ENCODE results near the gene PEAR1. TPM values are rescaled to one million over a fixed set of nuclear protein-coding genes. Genes with fewer than 3 reads are reported as not detected.

The PEAR1 gene
- total RNA-seq, 4 donors from 2014 or later = 4.3 to 11.2 (median 6.0) TPM

GRCh38 chr1:156910309-156910782 lies 16.8 kb downstream of the PEAR1 start:
- peaks cover 0 to 11% (median 7%) of the 10 kb centered on the region in 3 donors for H3K27me3 ChIP-seq

DNA sequence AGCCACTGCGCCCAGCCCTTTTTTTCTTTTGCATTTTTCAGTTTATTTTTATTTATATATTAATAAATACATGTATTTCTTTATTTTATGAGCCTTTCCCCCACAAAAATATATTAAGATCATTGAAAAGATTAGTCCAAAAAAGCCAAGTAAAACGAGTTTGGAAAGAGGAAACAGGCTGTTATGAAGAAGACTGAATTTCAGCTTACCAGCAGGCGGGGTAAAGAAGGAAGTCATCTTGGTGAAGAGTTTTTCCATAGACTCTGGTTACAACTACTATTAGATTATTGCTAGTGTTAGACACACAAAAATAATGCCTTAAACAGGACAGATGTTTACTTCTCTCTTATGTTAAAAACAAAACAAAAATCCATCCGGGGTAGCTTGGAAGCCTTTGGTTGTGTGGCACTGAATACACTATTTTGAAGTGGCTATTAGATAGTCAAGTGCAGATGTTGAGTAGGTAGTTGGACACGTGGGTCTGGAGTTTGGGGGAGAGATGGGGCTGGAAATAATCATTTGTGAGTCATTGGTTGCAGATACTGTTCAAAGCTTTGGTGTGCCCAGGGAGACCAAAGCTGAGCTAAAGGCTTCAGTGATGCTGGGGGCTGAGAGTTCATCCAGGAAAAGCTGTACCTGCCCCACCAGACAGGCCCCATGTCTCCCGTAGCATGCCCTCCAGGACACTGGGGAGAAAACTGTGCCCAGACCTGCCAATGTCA lies 18.2 kb downstream of the PEAR1 start:
- H3K27ac ChIP-seq = no peak overlapping the region
- no peaks in the 10 kb centered on the region for H3K36me3 ChIP-seq
- no peak overlapping the region for H3K4me3 ChIP-seq
- no peaks in the 10 kb centered on the region for H3K4me1 ChIP-seq
- intact Hi-C loops (cut with DNase I; ENCODE audit: low total_unique reads) = loop anchor here (10.0 kb wide), 1 partner anchor 163 kb away; no protein-coding TSS in a partner anchor
- H3K9me3 ChIP-seq = no peaks in the 10 kb centered on the region
- no peak for DNase-seq
- TF ChIP-seq POLR2A (IDR thresholded peaks at IDR 0.05) = no peak
- TF ChIP-seq, protein P1, sequence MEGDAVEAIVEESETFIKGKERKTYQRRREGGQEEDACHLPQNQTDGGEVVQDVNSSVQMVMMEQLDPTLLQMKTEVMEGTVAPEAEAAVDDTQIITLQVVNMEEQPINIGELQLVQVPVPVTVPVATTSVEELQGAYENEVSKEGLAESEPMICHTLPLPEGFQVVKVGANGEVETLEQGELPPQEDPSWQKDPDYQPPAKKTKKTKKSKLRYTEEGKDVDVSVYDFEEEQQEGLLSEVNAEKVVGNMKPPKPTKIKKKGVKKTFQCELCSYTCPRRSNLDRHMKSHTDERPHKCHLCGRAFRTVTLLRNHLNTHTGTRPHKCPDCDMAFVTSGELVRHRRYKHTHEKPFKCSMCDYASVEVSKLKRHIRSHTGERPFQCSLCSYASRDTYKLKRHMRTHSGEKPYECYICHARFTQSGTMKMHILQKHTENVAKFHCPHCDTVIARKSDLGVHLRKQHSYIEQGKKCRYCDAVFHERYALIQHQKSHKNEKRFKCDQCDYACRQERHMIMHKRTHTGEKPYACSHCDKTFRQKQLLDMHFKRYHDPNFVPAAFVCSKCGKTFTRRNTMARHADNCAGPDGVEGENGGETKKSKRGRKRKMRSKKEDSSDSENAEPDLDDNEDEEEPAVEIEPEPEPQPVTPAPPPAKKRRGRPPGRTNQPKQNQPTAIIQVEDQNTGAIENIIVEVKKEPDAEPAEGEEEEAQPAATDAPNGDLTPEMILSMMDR (IDR thresholded peaks at IDR 0.05 in 4 of 5, conservative IDR thresholded peaks at IDR 0.05 in 1 of 5) = no peak
- H3K27me3 ChIP-seq = peaks cover 0 to 11% (median 7%) of the 10 kb centered on the region in 3 donors
- in situ Hi-C loops (cut with MboI; ENCODE audit: low sequenced_read_pairs in 4 of 4) = no loop called here
- ATAC-seq = no peak

More at GRCh38 chr1:156910309-156910782, 16.8 kb downstream of the PEAR1 start:
- Histone ChIP-seq H3K4me3 (no peak overlapping the region), H3K27ac (no peak overlapping the region), H3K36me3 (peaks cover 0 to 3% of the 10 kb centered on the region in 2 donors), H3K4me1 (no peaks in the 10 kb centered on the region), H3K9me3 (no peaks in the 10 kb centered on the region)
- in situ Hi-C loops (cut with MboI; ENCODE audit: low sequenced_read_pairs in 4 of 4) = no loop called here
- intact Hi-C loops (cut with DNase I; ENCODE audit: low total_unique reads) = loop anchor here (10.0 kb wide), 1 partner anchor 164 kb away; no protein-coding TSS in a partner anchor
- DNase-seq = no peak
- TF ChIP-seq, protein P1 (IDR thresholded peaks at IDR 0.05 in 4 of 5, conservative IDR thresholded peaks at IDR 0.05 in 1 of 5) = peak; percentile 49 to 88 (median 71)
- no peak for TF ChIP-seq POLR2A (IDR thresholded peaks at IDR 0.05)
- peak in 1 of 2 donors; percentile 63 for ATAC-seq

DNA sequence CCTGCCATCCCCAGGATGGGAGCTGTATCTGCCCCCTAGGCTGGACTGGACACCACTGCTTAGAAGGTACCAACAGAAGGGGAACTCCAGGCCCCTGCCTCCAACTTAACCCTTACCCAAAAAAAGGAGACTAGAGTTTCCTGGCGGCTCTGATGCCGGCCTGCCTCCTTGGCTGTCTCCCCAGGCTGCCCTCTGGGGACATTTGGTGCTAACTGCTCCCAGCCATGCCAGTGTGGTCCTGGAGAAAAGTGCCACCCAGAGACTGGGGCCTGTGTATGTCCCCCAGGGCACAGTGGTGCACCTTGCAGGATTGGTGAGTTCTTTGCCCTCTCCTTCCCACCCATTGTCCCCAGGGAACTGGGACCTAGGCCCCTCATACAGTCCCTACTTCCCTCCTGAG lies 18.8 kb downstream of the PEAR1 start:
- no peak for ATAC-seq
- no peaks in the 10 kb centered on the region for H3K4me1 ChIP-seq
- H3K27ac ChIP-seq = no peak overlapping the region
- TF ChIP-seq POLR2A (IDR thresholded peaks at IDR 0.05) = no peak
- TF ChIP-seq, protein P1 (IDR thresholded peaks at IDR 0.05 in 4 of 5, conservative IDR thresholded peaks at IDR 0.05 in 1 of 5) = no peak
- H3K36me3 ChIP-seq = no peaks in the 10 kb centered on the region
- no peak overlapping the region for H3K4me3 ChIP-seq
- in situ Hi-C loops (cut with MboI; ENCODE audit: low sequenced_read_pairs in 4 of 4) (no loop called here), intact Hi-C loops (cut with DNase I; ENCODE audit: low total_unique reads) (loop anchor here (10.0 kb wide), 1 partner anchor 162 kb away; no protein-coding TSS in a partner anchor)
- H3K9me3 ChIP-seq = no peaks in the 10 kb centered on the region
- DNase-seq = no peak
- H3K27me3 ChIP-seq = peaks cover 0 to 11% (median 7%) of the 10 kb centered on the region in 3 donors

DNA sequence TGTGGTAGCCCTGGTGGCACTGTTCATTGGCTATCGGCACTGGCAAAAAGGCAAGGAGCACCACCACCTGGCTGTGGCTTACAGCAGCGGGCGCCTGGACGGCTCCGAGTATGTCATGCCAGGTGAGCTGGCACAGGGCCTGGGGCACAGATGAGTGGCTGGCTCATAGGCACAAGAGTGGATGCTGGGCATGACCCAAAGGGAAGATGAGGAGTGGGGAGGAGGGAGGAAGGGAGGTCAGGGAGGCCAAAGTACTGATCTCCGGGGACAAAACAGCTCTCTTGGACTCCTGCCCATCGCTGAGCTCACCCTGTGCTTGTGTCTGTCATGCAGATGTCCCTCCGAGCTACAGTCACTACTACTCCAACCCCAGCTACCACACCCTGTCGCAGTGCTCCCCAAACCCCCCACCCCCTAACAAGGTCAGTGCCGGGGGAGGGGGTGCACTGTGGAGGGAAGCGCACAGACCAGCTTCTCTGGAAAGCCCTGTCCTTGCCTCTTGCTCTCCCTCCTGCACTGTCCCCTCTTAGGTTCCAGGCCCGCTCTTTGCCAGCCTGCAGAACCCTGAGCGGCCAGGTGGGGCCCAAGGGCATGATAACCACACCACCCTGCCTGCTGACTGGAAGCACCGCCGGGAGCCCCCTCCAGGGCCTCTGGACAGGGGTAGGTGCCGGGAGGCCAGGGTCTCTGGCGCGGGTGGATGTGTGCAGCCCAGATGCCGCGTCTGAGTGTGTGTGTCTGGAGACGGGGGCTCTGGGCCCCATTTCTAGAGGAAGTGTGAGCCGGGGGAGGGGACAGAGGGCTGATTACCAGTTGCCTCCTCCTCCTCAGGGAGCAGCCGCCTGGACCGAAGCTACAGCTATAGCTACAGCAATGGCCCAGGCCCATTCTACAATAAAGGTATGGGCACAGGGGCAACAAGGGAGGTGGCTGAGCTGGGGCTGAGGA lies 19.6 kb downstream of the PEAR1 start:
- ATAC-seq (no peak), DNase-seq (no peak)
- intact Hi-C loops (cut with DNase I; ENCODE audit: low total_unique reads) = loop anchor here (10.0 kb wide), 1 partner anchor 162 kb away; no protein-coding TSS in a partner anchor
- Histone ChIP-seq H3K4me3 (no peak overlapping the region), H3K4me1 (no peaks in the 10 kb centered on the region), H3K27me3 (peaks cover 0 to 10% (median under 1%) of the 10 kb centered on the region in 3 donors), H3K9me3 (no peaks in the 10 kb centered on the region), H3K36me3 (no peaks in the 10 kb centered on the region), H3K27ac (no peak overlapping the region)
- TF ChIP-seq, protein P1 (IDR thresholded peaks at IDR 0.05 in 4 of 5, conservative IDR thresholded peaks at IDR 0.05 in 1 of 5) = no peak
- no peak for TF ChIP-seq POLR2A (IDR thresholded peaks at IDR 0.05)
- in situ Hi-C loops (cut with MboI; ENCODE audit: low sequenced_read_pairs in 4 of 4) = no loop called here
